A673 (cell line): ENCODE measurements around the gene SEMA6A.

Experiments used
- EZH2 ChIP-seq: fragments of 200-600 bp; sonication (generic); IDR thresholded peaks from 2 replicates; pipeline ENCODE4 v1.6.1; 2017; ENCODE audit warnings: borderline replicate concordance, low read depth, mild to moderate bottlenecking, mixed read lengths, antibody characterized with exemption, low read length; ENCODE audit not compliant: poor library complexity, severe bottlenecking
- TF ChIP-seq, protein P1 (sequence below): fragments of 300-800, 200-600 bp; sonication (generic); conservative IDR thresholded peaks from 2 replicates; pipeline ENCODE4 v1.5.1; 2017; ENCODE audit warnings: low read depth, mild to moderate bottlenecking, antibody characterized with exemption, low read length, moderate library complexity, mixed read lengths

DNA sequence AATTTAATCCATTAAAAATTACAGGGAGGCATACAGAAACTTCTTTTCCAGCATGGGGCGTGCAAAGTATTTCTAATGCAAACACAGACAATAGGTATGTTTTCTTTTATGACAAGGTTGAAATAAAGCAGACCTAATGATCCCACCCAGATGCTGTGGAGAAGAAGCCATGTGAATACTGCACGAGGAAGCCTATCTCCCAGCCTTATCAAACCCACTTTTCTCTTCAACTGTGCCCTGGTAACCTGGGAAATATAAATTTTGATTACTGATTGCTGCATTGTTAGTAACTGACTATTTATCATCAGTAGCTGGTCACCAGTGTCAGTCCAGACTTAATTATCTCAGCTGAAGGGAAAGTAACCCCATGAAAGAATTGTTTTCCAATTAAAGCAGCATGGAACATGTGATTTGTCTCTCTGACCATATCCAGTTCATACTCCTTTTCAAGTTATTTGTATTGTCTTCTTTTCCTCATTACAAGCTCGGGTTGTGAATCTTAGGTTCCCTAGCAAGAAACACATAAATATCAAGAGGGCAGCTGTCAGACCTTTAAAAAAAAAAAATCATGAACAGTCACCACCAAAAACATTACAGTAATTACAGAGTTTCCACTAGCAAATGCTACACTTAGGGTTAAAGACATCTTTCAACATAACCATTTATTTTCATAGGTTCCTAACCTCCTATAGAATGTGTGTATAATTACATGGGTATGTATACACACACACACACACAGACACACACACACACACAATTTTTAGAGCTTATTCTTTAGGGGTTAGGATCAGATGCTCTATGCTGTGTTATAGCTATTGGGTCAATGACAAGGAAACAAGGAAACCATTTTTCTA is 50.3 kb downstream of the SEMA6A start:
- TF ChIP-seq, protein P1, sequence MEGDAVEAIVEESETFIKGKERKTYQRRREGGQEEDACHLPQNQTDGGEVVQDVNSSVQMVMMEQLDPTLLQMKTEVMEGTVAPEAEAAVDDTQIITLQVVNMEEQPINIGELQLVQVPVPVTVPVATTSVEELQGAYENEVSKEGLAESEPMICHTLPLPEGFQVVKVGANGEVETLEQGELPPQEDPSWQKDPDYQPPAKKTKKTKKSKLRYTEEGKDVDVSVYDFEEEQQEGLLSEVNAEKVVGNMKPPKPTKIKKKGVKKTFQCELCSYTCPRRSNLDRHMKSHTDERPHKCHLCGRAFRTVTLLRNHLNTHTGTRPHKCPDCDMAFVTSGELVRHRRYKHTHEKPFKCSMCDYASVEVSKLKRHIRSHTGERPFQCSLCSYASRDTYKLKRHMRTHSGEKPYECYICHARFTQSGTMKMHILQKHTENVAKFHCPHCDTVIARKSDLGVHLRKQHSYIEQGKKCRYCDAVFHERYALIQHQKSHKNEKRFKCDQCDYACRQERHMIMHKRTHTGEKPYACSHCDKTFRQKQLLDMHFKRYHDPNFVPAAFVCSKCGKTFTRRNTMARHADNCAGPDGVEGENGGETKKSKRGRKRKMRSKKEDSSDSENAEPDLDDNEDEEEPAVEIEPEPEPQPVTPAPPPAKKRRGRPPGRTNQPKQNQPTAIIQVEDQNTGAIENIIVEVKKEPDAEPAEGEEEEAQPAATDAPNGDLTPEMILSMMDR, result no peak
- no peak for TF ChIP-seq EZH2
